Stimulated activated CD4-positive, alpha-beta T cell treated with anti-CD3 and anti-CD28 coated beads, TNF-alpha, amount 100 ng/mL, for 1 hour (primary cell): ENCODE data around the gene ADAMTS17.

Experiments
- DNase-seq, 3 donors: peaks; one replicate each; pipeline ENCODE4 v3.0.0-alpha.2; 2020; ENCODE audit warnings: low read depth in 3 of 3, low spot score in 1 of 3

ADAMTS17 gene

GRCh38 chr15:100174159-100174903 is 167.4 kb downstream of the ADAMTS17 start:
- DNase-seq = no peak

- DNase-seq = no peak
Observed at GRCh38 chr15:100172356-100173024, 169.3 kb downstream of the ADAMTS17 start.

GRCh38 chr15:100171411-100171810 is 170.4 kb downstream of the ADAMTS17 start:
- DNase-seq = no peak

GRCh38 chr15:100170291-100171210 is 171.2 kb downstream of the ADAMTS17 start:
- no peak for DNase-seq

- DNase-seq = no peak
Observed at GRCh38 chr15:100169615-100170290, 172.0 kb downstream of the ADAMTS17 start.

GRCh38 chr15:100168787-100169186 is 173.0 kb downstream of the ADAMTS17 start:
- DNase-seq = no peak

- DNase-seq = no peak
Observed at GRCh38 chr15:100167884-100168375, 173.8 kb downstream of the ADAMTS17 start.

- no peak for DNase-seq
Observed at GRCh38 chr15:100166313-100166712, 175.5 kb downstream of the ADAMTS17 start.

- no peak for DNase-seq
Observed at GRCh38 chr15:100163961-100164360, 177.8 kb downstream of the ADAMTS17 start.

- DNase-seq = no peak
Observed at GRCh38 chr15:100160953-100161352, 180.8 kb downstream of the ADAMTS17 start.

GRCh38 chr15:100159436-100159835 is 182.3 kb downstream of the ADAMTS17 start:
- DNase-seq = no peak

GRCh38 chr15:100158356-100158755 is 183.4 kb downstream of the ADAMTS17 start:
- DNase-seq = no peak

- DNase-seq = no peak
Observed at GRCh38 chr15:100156201-100156600, 185.6 kb downstream of the ADAMTS17 start.

GRCh38 chr15:100154338-100154737 is 187.4 kb downstream of the ADAMTS17 start:
- DNase-seq = no peak

- no peak for DNase-seq
Observed at GRCh38 chr15:100152463-100152862, 189.3 kb downstream of the ADAMTS17 start.

GRCh38 chr15:100150906-100151305 is 190.9 kb downstream of the ADAMTS17 start:
- DNase-seq = no peak

- no peak for DNase-seq
Observed at GRCh38 chr15:100147828-100148227, 193.9 kb downstream of the ADAMTS17 start.

- no peak for DNase-seq
Observed at GRCh38 chr15:100143378-100143777, 198.4 kb downstream of the ADAMTS17 start.

- DNase-seq = no peak
Observed at GRCh38 chr15:100141311-100142001, 200.3 kb downstream of the ADAMTS17 start.
